ENCODE data around the gene ACAD8. TPM values are rescaled to one million over a fixed set of nuclear protein-coding genes. Genes with fewer than 3 reads are reported as not detected.

Gene ACAD8
- total RNA-seq, 1 donor from 2014 or later: 37.6 TPM

- no peaks in the 10 kb centered on the region for H3K36me3 Mint-ChIP-seq (ENCODE audit: insufficient read depth)
These were observed 58.9 kb downstream of the ACAD8 start for GRCh38 chr11:134312223-134312622.

GRCh38 chr11:134312807-134313206, 59.4 kb downstream of the ACAD8 start:
- Mint-ChIP-seq H3K4me1 (ENCODE audit: low read depth) (no peaks in the 10 kb centered on the region), H3K4me3 (ENCODE audit: low read depth) (no peak overlapping the region), H3K27me3 (peaks cover 7% of the 10 kb centered on the region), H3K36me3 (ENCODE audit: insufficient read depth) (no peaks in the 10 kb centered on the region), H3K9me3 (ENCODE audit: low read depth) (peaks cover 5% of the 10 kb centered on the region), H3K27ac (no peak overlapping the region)
- TF ChIP-seq CTCF (IDR thresholded peaks at IDR 0.05; ENCODE audit: unreplicated experiment): no peak
- DNase-seq (ENCODE audit: low spot score, unreplicated experiment): no peak

More at GRCh38 chr11:134312223-134312622, 58.9 kb downstream of the ACAD8 start:
- no peak for TF ChIP-seq CTCF (IDR thresholded peaks at IDR 0.05; ENCODE audit: unreplicated experiment)
- no peak for DNase-seq (ENCODE audit: low spot score, unreplicated experiment)
- no peaks in the 10 kb centered on the region for H3K4me1 Mint-ChIP-seq (ENCODE audit: low read depth)
- H3K27ac Mint-ChIP-seq: no peak overlapping the region
- peaks cover 7% of the 10 kb centered on the region for H3K27me3 Mint-ChIP-seq
- H3K9me3 Mint-ChIP-seq (ENCODE audit: low read depth): peaks cover 2% of the 10 kb centered on the region
- no peak overlapping the region for H3K4me3 Mint-ChIP-seq (ENCODE audit: low read depth)

GRCh38 chr11:134313379-134313778, 60.0 kb downstream of the ACAD8 start:
- no peak overlapping the region for H3K27ac Mint-ChIP-seq
- DNase-seq (ENCODE audit: low spot score, unreplicated experiment): no peak
- H3K4me1 Mint-ChIP-seq (ENCODE audit: low read depth): no peaks in the 10 kb centered on the region
- no peak for TF ChIP-seq CTCF (IDR thresholded peaks at IDR 0.05; ENCODE audit: unreplicated experiment)
- no peaks in the 10 kb centered on the region for H3K36me3 Mint-ChIP-seq (ENCODE audit: insufficient read depth)
- H3K27me3 Mint-ChIP-seq: peaks cover 7% of the 10 kb centered on the region
- H3K4me3 Mint-ChIP-seq (ENCODE audit: low read depth): no peak overlapping the region
- peaks cover 8% of the 10 kb centered on the region for H3K9me3 Mint-ChIP-seq (ENCODE audit: low read depth)

GRCh38 chr11:134313821-134314607, 60.6 kb downstream of the ACAD8 start:
- H3K9me3 Mint-ChIP-seq (ENCODE audit: low read depth): peaks cover 8% of the 10 kb centered on the region
- no peaks in the 10 kb centered on the region for H3K36me3 Mint-ChIP-seq (ENCODE audit: insufficient read depth)
- H3K27ac Mint-ChIP-seq: no peak overlapping the region
- TF ChIP-seq CTCF (IDR thresholded peaks at IDR 0.05; ENCODE audit: unreplicated experiment): no peak
- no peak for DNase-seq (ENCODE audit: low spot score, unreplicated experiment)
- H3K27me3 Mint-ChIP-seq: peaks cover 7% of the 10 kb centered on the region
- H3K4me1 Mint-ChIP-seq (ENCODE audit: low read depth): no peaks in the 10 kb centered on the region
- no peak overlapping the region for H3K4me3 Mint-ChIP-seq (ENCODE audit: low read depth)

Other genes with a start within 250 kb of the ACAD8 start
- gene JAM3, start 184.5 kb upstream of the ACAD8 start, total RNA-seq: 37.0 and 37.6 TPM in 2 replicates
- gene NCAPD3, start 29.6 kb upstream of the ACAD8 start, total RNA-seq: 30.0 and 30.9 TPM in 2 replicates
- gene VPS26B, start 28.9 kb upstream of the ACAD8 start, total RNA-seq: 39.5 and 39.6 TPM in 2 replicates
- gene THYN1, start 216 bp upstream of the ACAD8 start, total RNA-seq: 69.6 and 70.5 TPM in 2 replicates
- gene GLB1L3, start 22.8 kb downstream of the ACAD8 start, total RNA-seq: not detected in 2 replicates
- 11.7 and 11.9 TPM in 2 replicates for gene GLB1L2, start 78.4 kb downstream of the ACAD8 start, total RNA-seq
- 5.1 and 6.3 TPM in 2 replicates for gene B3GAT1, start 158.7 kb downstream of the ACAD8 start, total RNA-seq

All from progenitor cell of endocrine pancreas (in vitro differentiated cells).